Heart right ventricle (tissue), 16 donors: Measurements from ENCODE around the gene IFI27. TPM values are rescaled to one million over a fixed set of nuclear protein-coding genes. Genes with fewer than 3 reads are reported as not detected.
A peak's percentile ranks its signal among the peaks of the same experiment; 100 is the strongest.

Experiments
- ATAC-seq, 8 donors: fragments of 200-7000 bp; cut with Tn5 transposase; one replicate each; pipeline ENCODE4 v1.9.1; 2020; ENCODE audit warnings: mild to moderate bottlenecking in 8 of 8, moderate library complexity in 8 of 8, moderate number of reproducible peaks in 1 of 8
- DNase-seq, 2 donors: peaks; one replicate each; pipeline ENCODE4 v3.0.0-alpha.2; 2020
- H3K27ac ChIP-seq, 10 donors: fragments of 200-600 bp; sonication (generic) in 2 of 10; one replicate each; pipeline versions ENCODE4 v1.5.0 to v1.8.0; 2020 to 2022; ENCODE audit warnings: mild to moderate bottlenecking in 3 of 10
- H3K27me3 ChIP-seq, 7 donors: fragments of 200-600 bp; one replicate each; pipeline ENCODE4 v1.8.0; 2021 to 2022; ENCODE audit warnings: mild to moderate bottlenecking in 2 of 7
- H3K36me3 ChIP-seq, 9 donors: fragments of 200-600 bp; sonication (generic) in 1 of 9; one replicate each; pipeline versions ENCODE4 v1.5.0 to v1.8.0; 2020 to 2022; ENCODE audit warnings: mild to moderate bottlenecking in 2 of 9
- H3K4me1 ChIP-seq, 9 donors: fragments of 200-600 bp; sonication (generic) in 1 of 9; one replicate each; pipeline versions ENCODE4 v1.5.0 to v1.8.0; 2020 to 2022; ENCODE audit warnings: mild to moderate bottlenecking in 4 of 9
- H3K4me3 ChIP-seq, 10 donors: fragments of 200-600 bp; sonication (generic) in 2 of 10; one replicate each; pipeline versions ENCODE4 v1.5.0 to v1.8.0; 2020 to 2022; ENCODE audit warnings: mild to moderate bottlenecking in 7 of 10, moderate library complexity in 2 of 10
- H3K9me3 ChIP-seq, 11 donors: fragments of 200-600 bp in 10 of 11; sonication (generic) in 2 of 11; one replicate each; pipeline versions ENCODE4 v1.5.0 to v1.8.0; 2013 to 2022; ENCODE audit warnings: mild to moderate bottlenecking in 2 of 11, control low read depth in 1 of 11, moderate library complexity in 1 of 11
- CTCF ChIP-seq, 9 donors: fragments of 200-600 bp; sonication (generic) in 2 of 9; IDR thresholded peaks; one replicate each; pipeline versions ENCODE4 v1.5.0 to v1.8.0; 2021 to 2022; ENCODE audit warnings: antibody characterized with exemption in 9 of 9, mild to moderate bottlenecking in 5 of 9, moderate library complexity in 1 of 9
- WGBS, 2 donors: extraction: QIAGEN DNeasy Blood & Tissue Kit; methylation state at CpG; one replicate each; pipeline ENCODE4 v1.1.7; 2013; ENCODE audit warnings: inconsistent platforms in 1 of 2; 5-methylcytosine and 5-hydroxymethylcytosine counted together
- intact Hi-C, 10 donors: fragments of 100-400 bp; cut with DNase I; formaldehyde crosslinking; loops; one replicate each; pipeline versions ENCODE4 v1.11.1 to v1.14.2; 2022
- polyA plus RNA-seq, 2 donors: library from polyadenylated mRNA; stranded (reverse); fragments of 200-250 nt; gene quantifications; one replicate each; pipeline ENCODE4 v1.2.3, GENCODE V29; 2013
- total RNA-seq, 10 donors: library from RNA; stranded (reverse); fragmentation: NEBNext Ultra II Directional in 3 of 10; extraction: Animal tissue kit (Norgen Biotek cat#: 25700) in 3 of 10; gene quantifications; one replicate each; pipeline versions ENCODE4 v1.2.1 to v1.2.4, GENCODE V29; 2021 to 2023
- donor health status: Arrhythmogenic right ventricular cardiomyopathy.
- donor health status: ischemic (EF 13 %, LVEDD 7.1; RV severe dilation, severe dysfunction).
- donor health status: healthy with polysubstance abuse.
- donor health status: DM: no; HTN: yes; CAD: no.
- donor health status: DM: no; HTN: no; CAD: no.
- donor health status: ischemic (EF 25% LVEDD 6.9; RV normal size, moderate dysfunction).
- donor health status: ischemic (EF 25% LVEDD 5.7; RV mildly dilated, moderate dysfunction).
- donor health status: healthy.
- donor health status: DM: yes; HTN: yes; CAD: no.
- donor health status: Ischemic cardiomyopathy.
- donor health status: ischemic (EF 35%, LVEDD 5.7; RV mildly dilated, moderate dysfunction).
- donor health status: nonischemic (EF 11% LVEDD 7.7; RV severe dilation, severe dysfunction).
- donor health status: DM: yes; HTN: yes; CAD: no.
- donor health status: PGD.
- donor health status: ischemic (EF 29% LVEDD 5.4; RV normal size, mild dysfunction).
- donor health status: nonischemic (EF 23%, LVEDD 6.1; RV moderate dilation, normal function).

The IFI27 gene
- total and polyA plus RNA-seq, 12 donors = 76.5 to 721 (median 174) TPM

- Histone ChIP-seq H3K4me1 (peaks cover 10 to 38% (median 31%) of the 10 kb centered on the region in 9 donors), H3K4me3 (no peak overlapping the region), H3K27ac (no peak overlapping the region), H3K9me3 (peaks cover 0 to 26% (median 8%) of the 10 kb centered on the region in 11 donors), H3K27me3 (no peaks in the 10 kb centered on the region), H3K36me3 (peaks cover 0 to 14% (median 0%) of the 10 kb centered on the region in 9 donors)
- intact Hi-C loops = no loop called here
- DNase-seq = no peak
- ATAC-seq = no peak
- WGBS, 2 donors = 84 to 89% methylated on average over 10 of the region's 10 CpGs
- TF ChIP-seq CTCF (IDR thresholded peaks at IDR 0.05) = no peak
Measured at GRCh38 chr14:94116701-94117100, 6.2 kb downstream of the IFI27 start.

GRCh38 chr14:94117856-94118255 lies 7.3 kb downstream of the IFI27 start:
- Histone ChIP-seq H3K27ac (no peak overlapping the region), H3K9me3 (peaks cover 0 to 26% (median 8%) of the 10 kb centered on the region in 11 donors), H3K4me1 (peaks cover 10 to 30% (median 27%) of the 10 kb centered on the region in 9 donors), H3K36me3 (peaks cover 0 to 14% (median 0%) of the 10 kb centered on the region in 9 donors), H3K27me3 (no peaks in the 10 kb centered on the region), H3K4me3 (no peak overlapping the region)
- TF ChIP-seq CTCF (IDR thresholded peaks at IDR 0.05) = no peak
- WGBS, 2 donors = 74 to 78% methylated on average over 9 of the region's 9 CpGs
- DNase-seq (no peak), ATAC-seq (no peak)
- intact Hi-C loops = no loop called here

DNA sequence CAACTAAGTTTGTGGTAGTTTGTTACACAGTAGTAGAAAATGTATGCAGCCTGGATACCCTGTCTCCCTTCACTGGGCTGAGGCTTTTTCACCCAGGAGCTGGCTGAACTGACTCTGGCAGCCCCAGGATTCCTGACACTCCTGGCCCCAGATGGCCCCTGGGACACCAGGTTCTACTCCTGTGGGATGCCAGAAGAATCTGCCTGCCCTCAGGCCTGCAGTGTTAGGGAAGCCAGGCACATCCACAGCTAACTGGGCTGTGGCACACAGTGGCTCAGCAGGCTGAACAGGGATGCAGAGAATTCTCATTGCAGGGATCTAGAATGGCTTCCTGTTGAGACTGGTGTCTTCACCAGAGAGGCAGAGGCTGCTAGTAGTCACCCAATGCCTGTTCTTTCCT lies 8.5 kb downstream of the IFI27 start:
- TF ChIP-seq CTCF (IDR thresholded peaks at IDR 0.05) = no peak
- DNase-seq = no peak
- Histone ChIP-seq H3K27me3 (no peaks in the 10 kb centered on the region), H3K4me3 (no peak overlapping the region), H3K27ac (no peak overlapping the region), H3K4me1 (peaks cover 10 to 18% (median 16%) of the 10 kb centered on the region in 9 donors), H3K36me3 (peaks cover 0 to 14% (median 0%) of the 10 kb centered on the region in 9 donors), H3K9me3 (peaks cover 0 to 26% (median 8%) of the 10 kb centered on the region in 11 donors)
- intact Hi-C loops = no loop called here
- ATAC-seq = no peak

- WGBS, 2 donors = 81 to 83% methylated on average over 5 of the region's 5 CpGs
- no peak for DNase-seq
- H3K27ac ChIP-seq = peak overlapping the region in 1 of 10 donors; percentile 56
Measured at GRCh38 chr14:94120667-94121340, 10.3 kb downstream of the IFI27 start.

More at GRCh38 chr14:94120667-94121340, 10.3 kb downstream of the IFI27 start:
- Histone ChIP-seq H3K9me3 (peaks cover 0 to 26% (median 8%) of the 10 kb centered on the region in 11 donors), H3K36me3 (peaks cover 0 to 10% (median 0%) of the 10 kb centered on the region in 9 donors), H3K27me3 (no peaks in the 10 kb centered on the region), H3K4me1 (peaks cover 0 to 3% (median 0%) of the 10 kb centered on the region in 9 donors), H3K4me3 (no peak overlapping the region)
- intact Hi-C loops = no loop called here
- peak in 3 of 8 donors; percentile 26 to 45 (median 32) for ATAC-seq
- TF ChIP-seq CTCF (IDR thresholded peaks at IDR 0.05) = no peak
